ENCODE measurements around the gene ZFP36L2. TPM values are rescaled to one million over a fixed set of nuclear protein-coding genes. Genes with fewer than 3 reads are reported as not detected.

The ZFP36L2 gene
- total RNA-seq, 2 donors from 2014 or later = 77.1 to 114 TPM

- no peak overlapping the region for H3K4me3 ChIP-seq (ENCODE audit: low read length)
- H3K4me1 Mint-ChIP-seq = peaks cover 21% of the 10 kb centered on the region
- DNase-seq = peak; percentile 72
- TF ChIP-seq CTCF (conservative IDR thresholded peaks at IDR 0.05) = peak; percentile 69
- H3K27me3 Mint-ChIP-seq (ENCODE audit: insufficient read depth) = no peaks in the 10 kb centered on the region
- H3K27ac ChIP-seq (ENCODE audit: low read depth, low read length) = no peak overlapping the region
- no peaks in the 10 kb centered on the region for H3K9me3 Mint-ChIP-seq
- 48 to 67% methylated on average over 2 to 4 of the region's 4 CpGs for WGBS, 2 experiments (ENCODE audit: insufficient coverage in 1 of 2, insufficient read length in 1 of 2)
- H3K9me3 ChIP-seq (ENCODE audit: control insufficient read depth, low read length) = no peaks in the 10 kb centered on the region
- peaks cover 12% of the 10 kb centered on the region for H3K4me1 ChIP-seq (ENCODE audit: control insufficient read depth, insufficient read depth, low read length)
- peaks cover 4% of the 10 kb centered on the region for H3K36me3 ChIP-seq (ENCODE audit: control insufficient read depth, insufficient read depth, low read length)
- peaks cover 8% of the 10 kb centered on the region for H3K36me3 Mint-ChIP-seq (ENCODE audit: low read depth)
- no peak overlapping the region for H3K27ac Mint-ChIP-seq
- H3K9ac ChIP-seq (ENCODE audit: extremely low read depth, low read length, poor library complexity, severe bottlenecking) = no peak overlapping the region
- no peak overlapping the region for H3K4me3 Mint-ChIP-seq
- H3K27me3 ChIP-seq (ENCODE audit: control insufficient read depth, insufficient read depth, low read length, poor library complexity, severe bottlenecking) = no peaks in the 10 kb centered on the region
Observed at GRCh38 chr2:43230351-43230885, 4.0 kb upstream of the ZFP36L2 start.

- H3K9me3 Mint-ChIP-seq = no peaks in the 10 kb centered on the region
- H3K4me1 Mint-ChIP-seq = peaks cover 21% of the 10 kb centered on the region
- no peak overlapping the region for H3K27ac Mint-ChIP-seq
- 73 to 79% methylated on average over 5 to 6 of the region's 6 CpGs for WGBS, 2 experiments (ENCODE audit: insufficient coverage in 1 of 2, insufficient read length in 1 of 2)
- H3K4me3 Mint-ChIP-seq = no peak overlapping the region
- no peak for DNase-seq
- H3K4me3 ChIP-seq (ENCODE audit: low read length) = no peak overlapping the region
- H3K9me3 ChIP-seq (ENCODE audit: control insufficient read depth, low read length) = no peaks in the 10 kb centered on the region
- no peaks in the 10 kb centered on the region for H3K27me3 Mint-ChIP-seq (ENCODE audit: insufficient read depth)
- no peaks in the 10 kb centered on the region for H3K27me3 ChIP-seq (ENCODE audit: control insufficient read depth, insufficient read depth, low read length, poor library complexity, severe bottlenecking)
- H3K27ac ChIP-seq (ENCODE audit: low read depth, low read length) = no peak overlapping the region
- no peak overlapping the region for H3K9ac ChIP-seq (ENCODE audit: extremely low read depth, low read length, poor library complexity, severe bottlenecking)
- H3K4me1 ChIP-seq (ENCODE audit: control insufficient read depth, insufficient read depth, low read length) = peaks cover 12% of the 10 kb centered on the region
- no peak for TF ChIP-seq CTCF (conservative IDR thresholded peaks at IDR 0.05)
- peaks cover 15% of the 10 kb centered on the region for H3K36me3 Mint-ChIP-seq (ENCODE audit: low read depth)
- H3K36me3 ChIP-seq (ENCODE audit: control insufficient read depth, insufficient read depth, low read length) = peaks cover 4% of the 10 kb centered on the region
Observed at GRCh38 chr2:43228756-43229659, 2.6 kb upstream of the ZFP36L2 start.

GRCh38 chr2:43228321-43228751 lies 1.9 kb upstream of the ZFP36L2 start:
- Mint-ChIP-seq H3K27me3 (ENCODE audit: insufficient read depth) (no peaks in the 10 kb centered on the region), H3K9me3 (no peaks in the 10 kb centered on the region), H3K4me3 (peak overlapping the region; percentile 87), H3K4me1 (peaks cover 25% of the 10 kb centered on the region), H3K27ac (no peak overlapping the region), H3K36me3 (ENCODE audit: low read depth) (peaks cover 21% of the 10 kb centered on the region)
- H3K9me3 ChIP-seq (ENCODE audit: control insufficient read depth, low read length) = no peaks in the 10 kb centered on the region
- no peaks in the 10 kb centered on the region for H3K27me3 ChIP-seq (ENCODE audit: control insufficient read depth, insufficient read depth, low read length, poor library complexity, severe bottlenecking)
- no peak overlapping the region for H3K9ac ChIP-seq (ENCODE audit: extremely low read depth, low read length, poor library complexity, severe bottlenecking)
- TF ChIP-seq CTCF (conservative IDR thresholded peaks at IDR 0.05) = no peak
- no peak overlapping the region for H3K27ac ChIP-seq (ENCODE audit: low read depth, low read length)
- no peak overlapping the region for H3K4me3 ChIP-seq (ENCODE audit: low read length)
- DNase-seq = no peak
- H3K4me1 ChIP-seq (ENCODE audit: control insufficient read depth, insufficient read depth, low read length) = peaks cover 12% of the 10 kb centered on the region
- 73 to 92% methylated on average over 2 of the region's 2 CpGs for WGBS, 2 experiments (ENCODE audit: insufficient coverage in 1 of 2, insufficient read length in 1 of 2)
- H3K36me3 ChIP-seq (ENCODE audit: control insufficient read depth, insufficient read depth, low read length) = peaks cover 11% of the 10 kb centered on the region
